CD8-positive, alpha-beta memory T cell (primary cell): ENCODE data around the gene PRICKLE2. TPM values are rescaled to one million over a fixed set of nuclear protein-coding genes. Genes with fewer than 3 reads are reported as not detected.

Source experiments
- CTCF ChIA-PET: fragments of 350-600 bp; sonication (Branson Sonifier 250); formaldehyde crosslinking; loops from one replicate; lab custom pipeline; 2021; ENCODE audit warnings: antibody characterized with exemption; lab: Charles Lee
- POLR2A ChIA-PET: fragments of 350-600 bp; sonication (Branson Sonifier 250); formaldehyde crosslinking; loops from one replicate; lab custom pipeline; 2021; ENCODE audit warnings: antibody characterized with exemption; lab: Charles Lee
- DNase-seq, 5 donors: peaks; one replicate each; pipeline versions ENCODE4 v3.0.0 to v3.0.0-alpha.2; 2020 to 2022; ENCODE audit warnings: mixed read lengths in 1 of 5
- H3K27ac ChIP-seq: one replicate; pipeline ENCODE4 v1.7.0; 2013; ENCODE audit warnings: low read depth, mild to moderate bottlenecking, low read length, moderate library complexity
- H3K27me3 ChIP-seq: 2 replicates; pipeline ENCODE4 v1.7.0; 2013; ENCODE audit warnings: low read length, mild to moderate bottlenecking; ENCODE audit not compliant: insufficient read depth, poor library complexity, severe bottlenecking
- H3K36me3 ChIP-seq: 2 replicates; pipeline ENCODE4 v1.7.0; 2013; ENCODE audit warnings: mild to moderate bottlenecking, low read length, moderate library complexity; ENCODE audit not compliant: insufficient read depth
- H3K4me1 ChIP-seq: 2 replicates; pipeline ENCODE4 v1.7.0; 2013; ENCODE audit warnings: mild to moderate bottlenecking, low read length, moderate library complexity; ENCODE audit not compliant: insufficient read depth
- H3K4me3 ChIP-seq: 2 replicates; pipeline ENCODE4 v1.7.0; 2013; ENCODE audit warnings: mild to moderate bottlenecking, low read length
- H3K9me3 ChIP-seq: 2 replicates; pipeline ENCODE4 v1.7.0; 2013; ENCODE audit warnings: mild to moderate bottlenecking, low read length
- H3K27ac Mint-ChIP-seq, 8 donors: one replicate each; pipeline ENCODE4 v1.8.0; 2020 to 2021; ENCODE audit warnings: mixed read lengths in 8 of 8, mild to moderate bottlenecking in 6 of 8, inconsistent platforms in 3 of 8, moderate library complexity in 3 of 8
- H3K27me3 Mint-ChIP-seq, 2 donors: one replicate each; pipeline ENCODE4 v1.8.0; 2020 to 2021; ENCODE audit warnings: mixed read lengths in 2 of 2, mild to moderate bottlenecking in 1 of 2, moderate library complexity in 1 of 2
- H3K36me3 Mint-ChIP-seq, 3 donors: one replicate each; pipeline ENCODE4 v1.8.0; 2020 to 2021; ENCODE audit warnings: mixed read lengths in 3 of 3, inconsistent platforms in 1 of 3, mild to moderate bottlenecking in 1 of 3
- H3K4me1 Mint-ChIP-seq, 3 donors: one replicate each; pipeline ENCODE4 v1.8.0; 2020 to 2021; ENCODE audit warnings: mixed read lengths in 3 of 3, inconsistent platforms in 1 of 3, mild to moderate bottlenecking in 1 of 3
- H3K4me3 Mint-ChIP-seq, 7 donors: one replicate each; pipeline ENCODE4 v1.8.0; 2020 to 2021; ENCODE audit warnings: mixed read lengths in 7 of 7, mild to moderate bottlenecking in 6 of 7, moderate library complexity in 4 of 7, inconsistent platforms in 2 of 7
- H3K9me3 Mint-ChIP-seq, 5 donors: one replicate each; pipeline ENCODE4 v1.8.0; 2020 to 2022; ENCODE audit warnings: mixed read lengths in 5 of 5, mild to moderate bottlenecking in 3 of 5, moderate library complexity in 2 of 5, inconsistent platforms in 1 of 5
- polyA plus RNA-seq: library from polyadenylated mRNA; unstranded; fragments of 300-500 nt; fragmentation: Illumina TruSeq; gene quantifications from one replicate; pipeline ENCODE4 v1.2.3, GENCODE V29; 2021
- total RNA-seq, 2 experiments: library from RNA; stranded (reverse); gene quantifications; one replicate each; pipeline ENCODE4 v1.2.3, GENCODE V29; 2021

PRICKLE2 gene
- total and polyA plus RNA-seq, 3 experiments from 2014 or later: not detected

DNA sequence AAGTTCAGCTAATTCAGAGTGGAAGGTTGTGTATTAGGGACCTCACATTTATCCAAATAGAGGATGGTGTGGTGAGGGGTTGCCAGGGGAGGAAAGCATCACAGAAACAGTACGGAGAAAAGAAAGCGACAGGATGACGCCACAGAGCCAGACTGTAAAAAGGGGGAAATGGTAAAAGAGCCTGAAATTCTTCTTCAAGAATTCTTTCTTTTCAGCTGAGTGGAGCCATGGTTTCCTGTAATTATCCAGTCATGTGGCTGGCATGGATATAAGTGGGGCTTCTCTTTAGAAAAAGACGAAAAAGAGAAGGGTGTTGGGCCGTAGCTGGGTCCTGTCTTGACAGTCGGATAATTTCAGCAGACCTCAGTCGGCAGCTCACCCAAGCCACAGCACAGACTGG is 177.5 kb downstream of the PRICKLE2 start:
- Histone ChIP-seq H3K9me3 (no peaks in the 10 kb centered on the region), H3K4me1 (no peaks in the 10 kb centered on the region), H3K36me3 (no peaks in the 10 kb centered on the region), H3K27me3 (no peaks in the 10 kb centered on the region), H3K4me3 (no peak overlapping the region), H3K27ac (no peak overlapping the region)
- ChIA-PET POLR2A (no interaction called here), CTCF (no interaction called here)
- H3K4me1 Mint-ChIP-seq: peaks cover 1 to 5% (median 5%) of the 10 kb centered on the region in 3 donors
- H3K4me3 Mint-ChIP-seq: no peak overlapping the region
- no peak for DNase-seq
- H3K27ac Mint-ChIP-seq: no peak overlapping the region
- no peaks in the 10 kb centered on the region for H3K36me3 Mint-ChIP-seq
- no peaks in the 10 kb centered on the region for H3K9me3 Mint-ChIP-seq
- peaks cover 10 to 46% of the 10 kb centered on the region in 2 donors for H3K27me3 Mint-ChIP-seq

DNA sequence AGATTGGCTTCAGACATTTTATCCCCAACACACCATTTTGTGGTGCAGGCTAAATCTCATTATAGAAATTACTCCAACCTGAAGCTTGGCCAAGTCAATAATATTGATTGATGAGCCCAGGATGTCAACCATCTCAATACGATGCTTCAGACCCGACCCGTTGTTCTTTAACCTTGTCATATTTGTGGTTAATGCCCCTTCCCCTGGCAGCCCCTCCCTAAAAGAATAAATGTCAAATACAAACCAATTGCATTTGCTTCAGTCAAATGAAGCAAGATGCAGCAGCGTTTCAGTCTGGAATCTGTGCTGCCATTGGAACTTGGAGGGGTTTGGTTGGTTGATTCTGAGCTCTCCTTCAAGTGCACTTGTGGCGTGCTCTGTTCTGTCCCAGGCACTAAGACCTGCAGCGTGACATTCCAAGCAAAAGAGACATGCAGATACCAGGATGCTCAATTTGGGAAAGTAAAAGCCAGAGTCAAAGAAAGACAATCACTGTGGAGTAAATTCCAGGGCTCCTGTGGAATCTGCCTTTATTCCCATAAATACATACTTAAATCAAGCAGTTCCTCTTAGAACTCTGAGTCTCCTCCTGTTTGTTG is 178.2 kb downstream of the PRICKLE2 start:
- Histone ChIP-seq H3K4me1 (no peaks in the 10 kb centered on the region), H3K9me3 (no peaks in the 10 kb centered on the region), H3K4me3 (no peak overlapping the region), H3K27me3 (no peaks in the 10 kb centered on the region), H3K27ac (no peak overlapping the region), H3K36me3 (no peaks in the 10 kb centered on the region)
- H3K9me3 Mint-ChIP-seq: no peaks in the 10 kb centered on the region
- CTCF ChIA-PET: no interaction called here
- H3K27me3 Mint-ChIP-seq: peaks cover 10 to 49% of the 10 kb centered on the region in 2 donors
- no peaks in the 10 kb centered on the region for H3K36me3 Mint-ChIP-seq
- DNase-seq: no peak
- peaks cover 1 to 5% (median 5%) of the 10 kb centered on the region in 3 donors for H3K4me1 Mint-ChIP-seq
- POLR2A ChIA-PET: no interaction called here
- no peak overlapping the region for H3K27ac Mint-ChIP-seq
- no peak overlapping the region for H3K4me3 Mint-ChIP-seq

DNA sequence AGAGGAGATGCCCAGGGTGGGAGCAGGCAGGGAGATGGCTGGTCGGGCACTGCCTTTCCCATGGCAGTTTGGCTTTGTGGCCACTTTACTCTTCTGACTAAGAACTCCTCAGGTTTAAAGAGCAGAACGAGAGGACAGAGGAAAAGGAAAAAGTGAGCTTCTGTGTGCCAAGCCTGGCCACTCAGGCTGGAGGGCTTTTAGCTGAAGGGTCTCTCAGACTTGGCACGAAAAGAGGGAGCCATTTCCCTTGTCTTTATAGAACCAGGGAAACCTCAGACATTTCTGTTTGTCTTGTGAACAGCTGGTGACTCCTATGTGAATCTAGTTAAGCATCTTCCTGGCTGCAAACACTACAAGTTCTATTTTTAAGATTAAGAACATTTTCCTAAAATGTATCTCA is 178.7 kb downstream of the PRICKLE2 start:
- Mint-ChIP-seq H3K27me3 (peaks cover 10 to 53% of the 10 kb centered on the region in 2 donors), H3K4me3 (no peak overlapping the region), H3K36me3 (no peaks in the 10 kb centered on the region), H3K27ac (no peak overlapping the region), H3K9me3 (no peaks in the 10 kb centered on the region), H3K4me1 (peaks cover 1 to 5% (median 5%) of the 10 kb centered on the region in 3 donors)
- no peak overlapping the region for H3K27ac ChIP-seq
- H3K4me1 ChIP-seq: no peaks in the 10 kb centered on the region
- POLR2A ChIA-PET: no interaction called here
- no peaks in the 10 kb centered on the region for H3K27me3 ChIP-seq
- no peak for DNase-seq
- no peaks in the 10 kb centered on the region for H3K36me3 ChIP-seq
- no peak overlapping the region for H3K4me3 ChIP-seq
- no peaks in the 10 kb centered on the region for H3K9me3 ChIP-seq
- CTCF ChIA-PET: no interaction called here

DNA sequence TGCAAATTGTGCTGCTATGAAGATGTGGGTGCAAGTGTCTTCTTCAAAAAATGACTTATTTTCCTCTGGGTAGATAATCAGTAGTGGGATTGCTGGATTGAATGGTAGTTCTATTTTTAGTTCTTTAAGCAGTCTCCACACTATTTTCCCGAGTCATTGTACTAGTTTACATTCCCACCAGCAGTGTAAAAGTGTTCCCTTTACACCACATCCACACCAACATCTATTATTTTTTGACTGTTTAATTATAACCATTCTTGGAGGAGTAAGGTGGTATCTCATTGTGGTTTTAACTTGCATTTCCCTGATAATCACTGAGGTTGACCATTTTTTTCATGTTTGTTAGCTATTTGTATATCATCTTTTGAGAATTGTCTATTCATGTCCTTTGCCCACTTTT is 182.3 kb downstream of the PRICKLE2 start:
- Mint-ChIP-seq H3K4me1 (no peaks in the 10 kb centered on the region), H3K4me3 (no peak overlapping the region), H3K36me3 (no peaks in the 10 kb centered on the region), H3K27me3 (peaks cover 12 to 63% of the 10 kb centered on the region in 2 donors), H3K27ac (no peak overlapping the region), H3K9me3 (no peaks in the 10 kb centered on the region)
- Histone ChIP-seq H3K4me3 (no peak overlapping the region), H3K27me3 (no peaks in the 10 kb centered on the region), H3K9me3 (no peaks in the 10 kb centered on the region), H3K27ac (no peak overlapping the region), H3K36me3 (no peaks in the 10 kb centered on the region), H3K4me1 (no peaks in the 10 kb centered on the region)
- CTCF ChIA-PET: interaction anchor here (1.0 to 2.5 kb wide), 2 partner anchors 12 to 19 kb away, joined by 3 to 6 read pairs; no protein-coding TSS in a partner anchor
- no peak for DNase-seq
- POLR2A ChIA-PET: no interaction called here

Other genes starting within 250 kb of the PRICKLE2 start
- 100 to 1,000 TPM; 134 to 136 TPM for gene PSMD6, start 202.0 kb downstream of the PRICKLE2 start, total RNA-seq
- 117 TPM for gene PSMD6, start 202.0 kb downstream of the PRICKLE2 start, polyA plus RNA-seq